Endothelial cell of umbilical vein (primary cell): Measurements from ENCODE around the gene DPH7. TPM values are rescaled to one million over a fixed set of nuclear protein-coding genes. Genes with fewer than 3 reads are reported as not detected.
"Not testable (repeated sequence)": the region's sequence is repeated elsewhere in the genome, so short reads cannot be mapped to it uniquely, and the experiment has no call there.

Experiments used
- BruUV-seq: library from RNA; stranded (reverse); fragments of 400-500 nt; replicated peaks from 2 replicates; lab custom pipeline; 2021; lab: Mats Ljungman, UMichigan
- CTCF ChIA-PET: fragments of 300-600, 350-600 bp; sonication (Branson Sonifier 250); formaldehyde crosslinking; loops from one replicate; lab custom pipeline; 2021; ENCODE audit warnings: antibody characterized with exemption, inconsistent platforms; lab: Charles Lee
- POLR2A ChIA-PET: fragments of 300-600, 350-600 bp; sonication (Branson Sonifier 250); formaldehyde crosslinking; loops from one replicate; lab custom pipeline; 2021; ENCODE audit warnings: antibody characterized with exemption, inconsistent platforms; lab: Charles Lee
- DNase-seq: peaks from one replicate; pipeline ENCODE4 v3.0.0-alpha.2; 2011; ENCODE audit warnings: low read depth, low spot score
- FAIRE-seq: peaks from 2 replicates; lab custom pipeline; 2011; peaks lifted over from hg19 to GRCh38; lab: Jason Lieb, UNC
- H2AFZ ChIP-seq: 2 replicates; pipeline ENCODE4 v1.6.0; 2012; ENCODE audit warnings: low read depth, low read length, control low read depth, inconsistent platforms
- H3K27ac ChIP-seq: 2 replicates; pipeline ENCODE4 v1.5.1; 2011; ENCODE audit warnings: low read depth, mild to moderate bottlenecking, control low read depth, low read length, moderate library complexity; ENCODE audit not compliant: insufficient read depth
- H3K27me3 ChIP-seq, 2 experiments: 2 replicates each; pipeline versions ENCODE4 v1.6.0 to v1.6.1; 2011; ENCODE audit warnings: low read length in 2 of 2, mixed read lengths in 1 of 2; ENCODE audit not compliant: control insufficient read depth in 2 of 2, insufficient read depth in 2 of 2
- H3K36me3 ChIP-seq, 2 experiments: 2 replicates in 1 of 2; 3 replicates in 1 of 2; pipeline ENCODE4 v1.5.1; 2011; ENCODE audit warnings: low read length in 2 of 2, mild to moderate bottlenecking in 1 of 2, moderate library complexity in 1 of 2; ENCODE audit not compliant: control insufficient read depth in 2 of 2, insufficient read depth in 2 of 2; ENCODE audit errors: extremely low read depth in 1 of 2
- H3K4me1 ChIP-seq: 3 replicates; pipeline ENCODE4 v1.5.1; 2011; ENCODE audit warnings: mild to moderate bottlenecking, low read length; ENCODE audit not compliant: control insufficient read depth, insufficient read depth; ENCODE audit errors: extremely low read depth
- H3K4me2 ChIP-seq: 2 replicates; pipeline ENCODE4 v1.6.1; 2011; ENCODE audit warnings: low read length, control low read depth, mixed read lengths; ENCODE audit not compliant: insufficient read depth
- H3K4me3 ChIP-seq, 3 experiments: fragments of 200-600 bp in 1 of 3; sonication (generic), shearing (Covaris generic) in 1 of 3; replicated peaks in 1 of 3; 2 replicates each; pipeline ENCODE4 v1.5.1; 2011 to 2016; ENCODE audit warnings: control low read depth in 3 of 3, low read length in 3 of 3, mild to moderate bottlenecking in 2 of 3, inconsistent platforms in 1 of 3, low read depth in 1 of 3, moderate library complexity in 1 of 3; ENCODE audit not compliant: insufficient read depth in 1 of 3
- H3K79me2 ChIP-seq: 2 replicates; pipeline ENCODE4 v1.6.0; 2012; ENCODE audit warnings: low read length, inconsistent platforms; ENCODE audit not compliant: control insufficient read depth, insufficient read depth
- H3K9ac ChIP-seq: replicated peaks from 2 replicates; pipeline ENCODE3; 2011; ENCODE audit warnings: low read length, control low read depth; ENCODE audit not compliant: insufficient read depth; ENCODE audit errors: extremely low read depth
- H3K9me1 ChIP-seq: replicated peaks from 3 replicates; pipeline ENCODE4 v1.6.0; 2011; ENCODE audit warnings: mild to moderate bottlenecking, low read length; ENCODE audit not compliant: control insufficient read depth, insufficient read depth; ENCODE audit errors: extremely low read depth
- H3K9me3 ChIP-seq: replicated peaks from 2 replicates; pipeline ENCODE4 v1.5.1; 2012; ENCODE audit warnings: low read length, inconsistent platforms; ENCODE audit not compliant: control insufficient read depth, insufficient read depth
- H4K20me1 ChIP-seq: replicated peaks from 2 replicates; pipeline ENCODE3; 2011; ENCODE audit warnings: mild to moderate bottlenecking, low read length; ENCODE audit not compliant: control insufficient read depth, insufficient read depth; ENCODE audit errors: extremely low read depth
- CTCF ChIP-seq, 2 donors: IDR thresholded peaks; 1 replicate in 1 of 2; 2 replicates in 1 of 2; pipeline ENCODE4 v1.5.1; 2011; ENCODE audit warnings: low read length in 2 of 2, mild to moderate bottlenecking in 2 of 2, moderate library complexity in 2 of 2, control low read depth in 1 of 2, inconsistent platforms in 1 of 2, low read depth in 1 of 2; ENCODE audit not compliant: insufficient read depth in 1 of 2; ENCODE audit errors: extremely low read depth in 1 of 2
- EZH2 ChIP-seq: IDR thresholded peaks from 2 replicates; pipeline ENCODE4 v1.6.1; 2012; ENCODE audit warnings: borderline replicate concordance, low read depth, mild to moderate bottlenecking, moderate library complexity, low read length, inconsistent platforms; ENCODE audit not compliant: severe bottlenecking
- FOS ChIP-seq: IDR thresholded peaks from 2 replicates; pipeline ENCODE4 v1.6.1; 2011; ENCODE audit warnings: mild to moderate bottlenecking, low read length, moderate library complexity, borderline replicate concordance; ENCODE audit not compliant: insufficient read depth
- GATA2 ChIP-seq: IDR thresholded peaks from 2 replicates; pipeline ENCODE4 v1.7.0; 2011; ENCODE audit warnings: low read depth, mild to moderate bottlenecking, moderate library complexity, mixed read lengths, low read length; ENCODE audit not compliant: insufficient read length, insufficient read depth
- JUN ChIP-seq: IDR thresholded peaks from 2 replicates; pipeline ENCODE4 v1.6.1; 2011; ENCODE audit warnings: borderline replicate concordance, low read depth; ENCODE audit not compliant: insufficient read length, insufficient read depth
- MAX ChIP-seq: IDR thresholded peaks from 2 replicates; pipeline ENCODE4 v1.6.1; 2011; ENCODE audit not compliant: insufficient read depth, insufficient read length
- MYC ChIP-seq: IDR thresholded peaks from one replicate; pipeline ENCODE4 v1.6.1; 2011; ENCODE audit warnings: mild to moderate bottlenecking, low read depth, low read length
- POLR2A ChIP-seq: IDR thresholded peaks from 2 replicates; pipeline ENCODE4 v1.6.1; 2012; ENCODE audit warnings: low read depth, mild to moderate bottlenecking, control low read depth, low read length
- POLR2AphosphoS5 ChIP-seq: IDR thresholded peaks from 2 replicates; pipeline ENCODE4 v1.6.1; 2012; ENCODE audit warnings: low read depth, mild to moderate bottlenecking, control low read depth, low read length, moderate library complexity; ENCODE audit not compliant: insufficient read depth
- dilution Hi-C: fragments of 300-500 bp; cut with MboI; formaldehyde crosslinking; loops from one replicate; pipeline ENCODE4 v1.15.0; 2019; ENCODE audit warnings: low sequenced_read_pairs; ENCODE audit not compliant: extremely low pct_ligation_motif_present
- intact Hi-C: fragments of 100-400 bp; cut with micrococcal nuclease; formaldehyde crosslinking; loops from one replicate; pipeline ENCODE4 v1.10.0; 2022
- polyA plus RNA-seq, 4 experiments: library from polyadenylated mRNA; depleted of rRNA in 3 of 4; stranded (reverse) in 3 of 4; unstranded in 1 of 4; fragments of >200 nt; gene quantifications; 2 replicates each; pipeline versions ENCODE4 v1.2.1 to v1.2.3, GENCODE V29; 2011 to 2012; ENCODE audit warnings: missing spikeins in 1 of 4
- total RNA-seq: library from RNA; stranded (reverse); gene quantifications from 2 replicates; pipeline ENCODE4 v1.2.3, GENCODE V29; 2021

DPH7 gene
- total and polyA plus RNA-seq, 2 donors (not counting 3 experiments of a cell fraction or from before 2014, with no cell fraction given): 41.8 to 43.2 TPM

GRCh38 chr9:137569609-137570203, 9.0 kb downstream of the DPH7 start:
- peaks cover 5 to 25% of the 10 kb centered on the region in 2 experiments for H3K36me3 ChIP-seq
- ChIA-PET CTCF (no interaction called here), POLR2A (no interaction called here)
- H3K4me2 ChIP-seq: no peak overlapping the region
- BruUV-seq: no TSS peak
- intact Hi-C loops (no loop called here), dilution Hi-C loops (no loop called here)
- TF ChIP-seq FOS (no peak), MYC (no peak), POLR2AphosphoS5 (no peak), CTCF (IDR thresholded peaks at IDR 0.05; ENCODE audit: extremely low read depth in 1 of 2, insufficient read depth in 1 of 2, low read depth in 1 of 2, low read length in 2 of 2) (no peak), EZH2 (no peak), POLR2A (no peak), JUN (no peak), GATA2 (no peak), MAX (no peak)
- no peak for DNase-seq
- H2AFZ ChIP-seq: no peak overlapping the region
- H3K9ac ChIP-seq: no peak overlapping the region
- H3K27me3 ChIP-seq: no peaks in the 10 kb centered on the region
- no peak overlapping the region for H3K27ac ChIP-seq
- H3K79me2 ChIP-seq: peaks cover 11% of the 10 kb centered on the region
- FAIRE-seq: no peak
- H3K9me1 ChIP-seq: no peaks in the 10 kb centered on the region
- H3K4me1 ChIP-seq: no peaks in the 10 kb centered on the region
- H4K20me1 ChIP-seq: no peaks in the 10 kb centered on the region
- H3K9me3 ChIP-seq: no peaks in the 10 kb centered on the region
- no peak overlapping the region for H3K4me3 ChIP-seq

- intact Hi-C loops, H3K9ac ChIP-seq, H3K4me2 ChIP-seq, H3K4me1 ChIP-seq, BruUV-seq, POLR2A ChIA-PET, H3K27ac ChIP-seq, dilution Hi-C loops, H4K20me1 ChIP-seq, DNase-seq, FAIRE-seq, H3K9me3 ChIP-seq, H3K4me3 ChIP-seq, H3K27me3 ChIP-seq, H2AFZ ChIP-seq, H3K9me1 ChIP-seq: not testable (repeated sequence)
- Histone ChIP-seq H3K79me2 (peaks cover 11% of the 10 kb centered on the region), H3K36me3 (peaks cover 3 to 29% of the 10 kb centered on the region in 2 experiments)
- CTCF ChIA-PET: interaction anchor here (0.7 kb wide), 1 partner anchor 34 kb away, joined by 3 read pairs; no protein-coding TSS in a partner anchor
These were observed 10.3 kb downstream of the DPH7 start for GRCh38 chr9:137568445-137568844.
